Peyer's patch (tissue), 4 donors: ENCODE measurements around the gene MLKL.

Source experiments
- CTCF ChIP-seq, 6 experiments: fragments of 450-650 bp in 4 of 6; fragments of 200-600 bp in 2 of 6; sonication (generic) in 1 of 6; IDR thresholded peaks; one replicate each; pipeline ENCODE4 v1.5.1; 2017 to 2019; ENCODE audit warnings: antibody characterized with exemption in 6 of 6, mild to moderate bottlenecking in 3 of 6, moderate library complexity in 1 of 6
- POLR2A ChIP-seq, 2 donors: fragments of 450-650 bp; IDR thresholded peaks; one replicate each; pipeline ENCODE4 v1.5.1; 2017; ENCODE audit warnings: antibody characterized with exemption in 2 of 2, mild to moderate bottlenecking in 2 of 2, moderate library complexity in 2 of 2

- TF ChIP-seq CTCF (IDR thresholded peaks at IDR 0.05) (no peak), POLR2A (IDR thresholded peaks at IDR 0.05) (no peak)
These were observed 48.8 kb downstream of the MLKL start for GRCh38 chr16:74651841-74652240.
